NB4 (cell line): ENCODE data around the gene DGKG.

Experiments
- MYC ChIP-seq: IDR thresholded peaks from 2 replicates; pipeline ENCODE4 v1.6.1; 2011; ENCODE audit warnings: low read depth, low read length
- POLR2A ChIP-seq: IDR thresholded peaks from 2 replicates; pipeline ENCODE4 v1.6.1; 2011; ENCODE audit warnings: mild to moderate bottlenecking; ENCODE audit not compliant: insufficient read length; ENCODE audit errors: extremely low read depth
- TF ChIP-seq, protein P1 (sequence below): IDR thresholded peaks from one replicate; pipeline ENCODE4 v1.5.1; 2012; ENCODE audit warnings: low read depth, low read length

DNA sequence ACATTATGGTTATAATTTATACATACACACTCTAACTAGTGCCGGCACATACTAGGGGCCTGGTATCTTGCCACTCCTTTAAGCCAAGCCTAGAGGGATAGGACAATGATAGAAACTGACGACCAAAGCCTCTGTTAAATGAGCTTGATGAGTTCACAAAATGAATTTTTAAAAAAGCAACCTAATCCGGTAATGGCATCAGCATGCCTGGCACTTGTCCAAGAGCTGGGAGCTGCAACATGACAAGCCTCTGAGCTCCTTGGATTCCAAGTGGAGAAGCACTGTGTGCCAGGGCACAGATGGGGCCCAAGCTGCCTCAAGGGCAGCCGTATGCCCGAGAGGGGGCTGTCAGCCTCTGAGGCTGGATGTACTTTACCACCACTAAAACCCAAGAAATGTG, 262.9 kb downstream of the DGKG start:
- TF ChIP-seq, protein P1, sequence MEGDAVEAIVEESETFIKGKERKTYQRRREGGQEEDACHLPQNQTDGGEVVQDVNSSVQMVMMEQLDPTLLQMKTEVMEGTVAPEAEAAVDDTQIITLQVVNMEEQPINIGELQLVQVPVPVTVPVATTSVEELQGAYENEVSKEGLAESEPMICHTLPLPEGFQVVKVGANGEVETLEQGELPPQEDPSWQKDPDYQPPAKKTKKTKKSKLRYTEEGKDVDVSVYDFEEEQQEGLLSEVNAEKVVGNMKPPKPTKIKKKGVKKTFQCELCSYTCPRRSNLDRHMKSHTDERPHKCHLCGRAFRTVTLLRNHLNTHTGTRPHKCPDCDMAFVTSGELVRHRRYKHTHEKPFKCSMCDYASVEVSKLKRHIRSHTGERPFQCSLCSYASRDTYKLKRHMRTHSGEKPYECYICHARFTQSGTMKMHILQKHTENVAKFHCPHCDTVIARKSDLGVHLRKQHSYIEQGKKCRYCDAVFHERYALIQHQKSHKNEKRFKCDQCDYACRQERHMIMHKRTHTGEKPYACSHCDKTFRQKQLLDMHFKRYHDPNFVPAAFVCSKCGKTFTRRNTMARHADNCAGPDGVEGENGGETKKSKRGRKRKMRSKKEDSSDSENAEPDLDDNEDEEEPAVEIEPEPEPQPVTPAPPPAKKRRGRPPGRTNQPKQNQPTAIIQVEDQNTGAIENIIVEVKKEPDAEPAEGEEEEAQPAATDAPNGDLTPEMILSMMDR: no peak
- TF ChIP-seq POLR2A (no peak), MYC (no peak)
